Loucy (cell line): ENCODE results near the gene PIGC.

ENCODE experiments used
- CTCF ChIP-seq: fragments of 200-600 bp; sonication (generic); conservative IDR thresholded peaks from 2 replicates; pipeline ENCODE4 v1.5.1; 2014; ENCODE audit warnings: mild to moderate bottlenecking, antibody characterized with exemption, low read length
- EZH2phosphoT487 ChIP-seq: fragments of 200-600 bp; IDR thresholded peaks from 2 replicates; pipeline ENCODE4 v1.6.1; 2018; ENCODE audit warnings: antibody characterized with exemption, mild to moderate bottlenecking, moderate library complexity, borderline replicate concordance

DNA sequence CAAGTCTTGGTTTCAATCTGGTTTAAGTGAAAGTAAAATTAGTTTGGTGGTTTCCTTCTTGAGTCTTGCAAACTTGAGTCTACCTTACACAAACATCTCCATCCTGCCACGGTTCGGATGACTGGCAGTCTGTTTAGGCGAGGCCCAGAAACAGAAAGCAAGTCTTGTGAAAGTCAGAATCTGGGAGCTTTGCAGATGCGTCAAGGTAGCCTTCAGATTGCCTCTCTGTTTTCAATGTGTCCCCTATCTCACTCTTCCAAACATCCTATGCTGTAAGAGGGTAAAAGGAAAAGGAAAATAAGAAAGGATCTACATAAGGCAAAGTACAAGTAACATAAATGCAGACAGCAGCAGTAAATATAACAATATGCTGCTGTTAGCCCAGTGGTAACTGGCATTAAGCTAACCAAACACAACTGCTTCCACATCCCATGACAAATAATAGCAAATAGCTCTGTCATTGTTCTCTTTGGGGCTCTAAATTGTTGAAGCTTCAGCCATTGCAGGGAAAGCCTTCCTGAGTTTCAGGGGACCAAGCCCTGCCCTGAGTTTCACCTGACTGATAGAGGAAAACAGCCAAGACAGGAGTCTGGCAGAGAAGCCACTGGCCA lies 49.6 kb downstream of the PIGC start:
- no peak for TF ChIP-seq CTCF
- TF ChIP-seq EZH2phosphoT487, result no peak
